A549 (cell line): Measurements from ENCODE around the gene PNRC2. TPM values are rescaled to one million over a fixed set of nuclear protein-coding genes. Genes with fewer than 3 reads are reported as not detected.
A peak's percentile ranks its signal among the peaks of the same experiment; 100 is the strongest.
"Not testable (repeated sequence)": the region's sequence is repeated elsewhere in the genome, so short reads cannot be mapped to it uniquely, and the experiment has no call there.

Source experiments
- ATAC-seq, 2 experiments: fragments of 200-7000 bp in 1 of 2; fragments of >200 bp in 1 of 2; cut with Nextera tagmentation in 1 of 2; cut with Tn5 transposase in 1 of 2; 3 replicates each; pipeline versions ENCODE4 v1.8.0 to v1.9.1; 2018 to 2020; ENCODE audit warnings: mild to moderate bottlenecking in 1 of 2, moderate library complexity in 1 of 2
- CTCF ChIA-PET: fragments of 300-600 bp; sonication (Branson Sonifier 250); formaldehyde crosslinking; extraction: SDS; loops from one replicate; lab custom pipeline; 2021; ENCODE audit warnings: antibody characterized with exemption, inconsistent platforms; lab: Yijun Ruan, JAX
- POLR2A ChIA-PET: fragments of 350-600 bp; formaldehyde crosslinking; extraction: SDS; loops from one replicate; lab custom pipeline; 2021; ENCODE audit warnings: antibody characterized with exemption, inconsistent platforms; lab: Yijun Ruan, JAX
- DNase-seq, 2 experiments: peaks; one replicate each; pipeline versions ENCODE4 v3.0.0 to v3.0.0-alpha.2; 2011 to 2016; ENCODE audit warnings: low read depth in 1 of 2, low spot score in 1 of 2
- FAIRE-seq: peaks from 2 replicates; lab custom pipeline; 2011; peaks lifted over from hg19 to GRCh38; lab: Jason Lieb, UNC
- H3K27ac ChIP-seq, 2 experiments: fragments of >200 bp; sonication (Bioruptor Twin); formaldehyde crosslinking; 3 replicates each; pipeline ENCODE4 v1.5.1; 2016 to 2017
- H3K4me1 ChIP-seq: fragments of >200 bp; sonication (Bioruptor Twin); formaldehyde crosslinking; 3 replicates; pipeline ENCODE4 v1.6.1; 2016
- H3K4me2 ChIP-seq: fragments of >200 bp; sonication (Bioruptor Twin); formaldehyde crosslinking; 3 replicates; pipeline ENCODE4 v1.6.1; 2016
- H3K4me3 ChIP-seq: fragments of >200 bp; sonication (Bioruptor Twin); formaldehyde crosslinking; 3 replicates; pipeline ENCODE4 v1.5.1; 2016
- H3K9me3 ChIP-seq: fragments of >200 bp; sonication (Bioruptor Twin); formaldehyde crosslinking; 3 replicates; pipeline ENCODE4 v1.6.1; 2016
- BHLHE40 ChIP-seq: IDR thresholded peaks from 2 replicates; pipeline ENCODE4 v1.6.1; 2012; ENCODE audit warnings: low read depth, low read length, inconsistent platforms
- CEBPB ChIP-seq, 2 experiments: fragments of >200 bp in 1 of 2; sonication (Bioruptor Twin) in 1 of 2; formaldehyde crosslinking in 1 of 2; IDR thresholded peaks; 2 replicates each; pipeline ENCODE4 v1.6.1; 2012 to 2016
- CHD4 ChIP-seq: fragments of 200-600 bp; sonication (generic); IDR thresholded peaks from 2 replicates; pipeline ENCODE4 v1.6.1; 2016; ENCODE audit warnings: antibody characterized with exemption, mild to moderate bottlenecking, borderline replicate concordance
- EHMT2 ChIP-seq: fragments of 200-600 bp; sonication (generic); IDR thresholded peaks from 2 replicates; pipeline ENCODE4 v1.6.1; 2016; ENCODE audit warnings: antibody characterized with exemption, low read depth, mild to moderate bottlenecking, moderate library complexity
- ELK1 ChIP-seq: fragments of 150-350 bp; IDR thresholded peaks from 2 replicates; pipeline ENCODE4 v1.6.1; 2014; ENCODE audit warnings: low read depth, mild to moderate bottlenecking, low read length
- EP300 ChIP-seq, 2 experiments: fragments of >200 bp; sonication (Bioruptor Twin); formaldehyde crosslinking; IDR thresholded peaks; 2 replicates in 1 of 2; 3 replicates in 1 of 2; pipeline ENCODE4 v1.6.1; 2016 to 2017
- GATA3 ChIP-seq: IDR thresholded peaks from 2 replicates; pipeline ENCODE4 v1.6.1; 2012; ENCODE audit warnings: borderline replicate concordance
- HEYL ChIP-seq: fragments of 250-450 bp; sonication (Bioruptor Pico); IDR thresholded peaks from 2 replicates; pipeline ENCODE4 v1.8.0; 2021; ENCODE audit warnings: mild to moderate bottlenecking, moderate library complexity
- MAFK ChIP-seq: fragments of 450-650 bp; IDR thresholded peaks from 2 replicates; pipeline ENCODE4 v1.6.1; 2014; ENCODE audit not compliant: partially characterized antibody
- NFE2L2 ChIP-seq: fragments of 150-350 bp; conservative IDR thresholded peaks from 2 replicates; pipeline ENCODE4 v1.6.1; 2014; ENCODE audit warnings: low read length
- NR3C1 ChIP-seq: fragments of >200 bp; sonication (Bioruptor Twin); formaldehyde crosslinking; IDR thresholded peaks from 3 replicates; pipeline ENCODE4 v1.6.1; 2017
- PHF8 ChIP-seq: fragments of 200-600 bp; sonication (generic); IDR thresholded peaks from 2 replicates; pipeline ENCODE4 v1.6.1; 2016; ENCODE audit warnings: low read depth, mild to moderate bottlenecking, antibody characterized with exemption, moderate library complexity, borderline replicate concordance
- RARB ChIP-seq: fragments of 250-450 bp; sonication (Bioruptor Pico); IDR thresholded peaks from 2 replicates; pipeline ENCODE4 v1.8.0; 2021; ENCODE audit warnings: mild to moderate bottlenecking, moderate library complexity
- RCOR1 ChIP-seq: fragments of 150-350 bp; IDR thresholded peaks from 2 replicates; pipeline ENCODE4 v1.6.1; 2014; ENCODE audit warnings: antibody characterized with exemption, low read length, low read depth
- SMC3 ChIP-seq: fragments of >200 bp; sonication (Bioruptor Twin); formaldehyde crosslinking; IDR thresholded peaks from 3 replicates; pipeline ENCODE4 v1.6.1; 2018; ENCODE audit warnings: inconsistent platforms
- WGBS: methylation state at CpG from one replicate; pipeline ENCODE4 v1.1.6; 2017; ENCODE audit errors: missing lambda C conversion rate; 5-methylcytosine and 5-hydroxymethylcytosine counted together
- polyA plus RNA-seq, 4 experiments: library from polyadenylated mRNA; depleted of rRNA in 3 of 4; stranded (reverse); fragments of >200 nt; fragmentation: RNase III in 1 of 4; extraction: RNeasy Plus Mini Kit Qiagen cat#74134 plus additional on column Dnase treatment in 1 of 4; gene quantifications; 2 replicates in 3 of 4; 3 replicates in 1 of 4; pipeline ENCODE4 v1.2.3, GENCODE V29; 2011 to 2017
- TF ChIP-seq, protein P1 (sequence below): fragments of >200 bp; sonication (Bioruptor Twin); formaldehyde crosslinking; IDR thresholded peaks from 2 replicates; pipeline ENCODE4 v1.6.1; 2016
- TF ChIP-seq, protein P2 (sequence below): fragments of >200 bp; sonication (Bioruptor Twin); formaldehyde crosslinking; IDR thresholded peaks from 3 replicates; pipeline ENCODE4 v1.6.1; 2016

The PNRC2 gene
- polyA plus RNA-seq, 2 of the 4 experiments (the other 2 are of a cell fraction): 36.1 to 106 TPM

DNA sequence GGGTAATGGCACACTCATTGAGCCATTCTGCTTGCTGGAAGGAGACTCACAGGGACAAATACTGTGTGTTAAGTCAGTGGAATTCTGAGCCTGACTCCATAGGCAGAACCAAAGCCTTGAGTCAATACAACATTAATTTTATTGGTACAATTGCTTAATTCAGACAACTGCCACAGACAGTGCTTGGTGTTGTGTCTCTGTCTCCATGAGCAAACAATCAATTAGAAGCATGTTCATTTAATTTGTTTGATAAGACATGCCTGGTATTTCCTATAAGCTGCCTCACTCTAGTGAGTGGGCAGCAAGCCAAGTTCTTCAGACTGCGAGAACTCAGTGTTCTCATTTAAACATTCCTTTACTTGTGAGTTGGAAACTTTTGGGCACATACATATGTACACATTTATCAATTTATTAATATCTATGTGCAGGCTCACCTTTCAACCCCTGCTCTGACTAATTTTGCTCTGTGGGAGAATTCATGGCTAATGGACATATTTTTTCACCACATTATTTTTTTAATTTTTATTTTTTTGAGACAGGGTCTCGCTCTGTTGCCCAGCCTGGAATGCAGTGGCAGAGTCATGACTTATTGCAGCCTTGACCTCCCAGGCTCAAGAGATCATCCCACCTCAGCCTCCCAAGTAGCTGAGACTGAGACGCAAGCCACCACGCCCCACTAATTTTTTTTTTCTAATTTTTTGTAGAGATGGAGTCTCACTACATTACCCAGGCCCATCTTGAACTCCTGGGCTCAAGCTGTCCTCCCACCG lies 25.0 kb downstream of the PNRC2 start:
- H3K4me1 ChIP-seq: peaks cover 26% of the 10 kb centered on the region
- H3K27ac ChIP-seq: peak overlapping the region; percentile 42 to 69; a peak in 4 of 6 replicates
- TF ChIP-seq GATA3 (no peak; the same call in 1 of the 2 replicates), MAFK (no peak), HEYL (no peak), EHMT2 (no peak), CEBPB (IDR thresholded peaks at IDR 0.05) (peak in 1 of 2 experiments; percentile 7; a peak in 1 of 4 replicates), EP300 (IDR thresholded peaks at IDR 0.05) (no peak), SMC3 (no peak), ELK1 (no peak)
- FAIRE-seq: no peak
- H3K4me2 ChIP-seq: peak overlapping the region; percentile 37; the same call in 2 of the 3 replicates
- DNase-seq: peak in 1 of 2 experiments; percentile 45
- POLR2A ChIA-PET: no interaction called here
- H3K4me3 ChIP-seq: no peak overlapping the region
- no peaks in the 10 kb centered on the region for H3K9me3 ChIP-seq
- CTCF ChIA-PET: interaction anchor here (0.6 kb wide), 1 partner anchor 44 kb away, joined by 4 read pairs; no protein-coding TSS in a partner anchor
- WGBS: 70% methylated on average over 5 of the region's 5 CpGs
- ATAC-seq: no peak

- H3K4me2 ChIP-seq, FAIRE-seq, H3K4me3 ChIP-seq, DNase-seq, H3K27ac ChIP-seq, POLR2A ChIA-PET, ATAC-seq, CTCF ChIA-PET, H3K9me3 ChIP-seq: not testable (repeated sequence)
- WGBS: 90% methylated on average over 6 of the region's 23 CpGs
- peaks cover 21% of the 10 kb centered on the region for H3K4me1 ChIP-seq
Measured at GRCh38 chr1:23987038-23987437, 27.4 kb downstream of the PNRC2 start.

GRCh38 chr1:23989263-23989662 lies 29.6 kb downstream of the PNRC2 start:
- Histone ChIP-seq H3K4me3 (no peak overlapping the region), H3K27ac (no peak overlapping the region), H3K4me1 (peaks cover 10% of the 10 kb centered on the region), H3K4me2 (no peak overlapping the region), H3K9me3 (no peaks in the 10 kb centered on the region)
- FAIRE-seq: no peak
- no peak for DNase-seq
- TF ChIP-seq, protein P1, sequence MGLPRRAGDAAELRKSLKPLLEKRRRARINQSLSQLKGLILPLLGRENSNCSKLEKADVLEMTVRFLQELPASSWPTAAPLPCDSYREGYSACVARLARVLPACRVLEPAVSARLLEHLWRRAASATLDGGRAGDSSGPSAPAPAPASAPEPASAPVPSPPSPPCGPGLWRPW: no peak
- CTCF ChIA-PET: interaction anchor here (0.6 to 0.7 kb wide), 2 partner anchors 9 to 1315 kb away, joined by 3 read pairs; partner anchors contain the start of gene SRSF10
- 81% methylated on average over 3 of the region's 3 CpGs for WGBS
- no peak for ATAC-seq
- POLR2A ChIA-PET: no interaction called here

- DNase-seq, H3K4me2 ChIP-seq, H3K27ac ChIP-seq, H3K9me3 ChIP-seq, FAIRE-seq, H3K4me1 ChIP-seq, POLR2A ChIA-PET, ATAC-seq, H3K4me3 ChIP-seq, CTCF ChIA-PET: not testable (repeated sequence)
- WGBS: 88% methylated on average over 13 of the region's 13 CpGs
Measured at GRCh38 chr1:23992011-23992410, 32.4 kb downstream of the PNRC2 start.

- no peak overlapping the region for H3K4me2 ChIP-seq
- no peaks in the 10 kb centered on the region for H3K9me3 ChIP-seq
- TF ChIP-seq MAFK: no peak
- TF ChIP-seq RARB (CRISPR knock-in tag): no peak
- TF ChIP-seq BHLHE40: no peak
- TF ChIP-seq RCOR1: no peak
- no peak for TF ChIP-seq NFE2L2
- TF ChIP-seq CHD4: no peak
- TF ChIP-seq NR3C1: no peak
- TF ChIP-seq PHF8: no peak
- TF ChIP-seq, protein P2, sequence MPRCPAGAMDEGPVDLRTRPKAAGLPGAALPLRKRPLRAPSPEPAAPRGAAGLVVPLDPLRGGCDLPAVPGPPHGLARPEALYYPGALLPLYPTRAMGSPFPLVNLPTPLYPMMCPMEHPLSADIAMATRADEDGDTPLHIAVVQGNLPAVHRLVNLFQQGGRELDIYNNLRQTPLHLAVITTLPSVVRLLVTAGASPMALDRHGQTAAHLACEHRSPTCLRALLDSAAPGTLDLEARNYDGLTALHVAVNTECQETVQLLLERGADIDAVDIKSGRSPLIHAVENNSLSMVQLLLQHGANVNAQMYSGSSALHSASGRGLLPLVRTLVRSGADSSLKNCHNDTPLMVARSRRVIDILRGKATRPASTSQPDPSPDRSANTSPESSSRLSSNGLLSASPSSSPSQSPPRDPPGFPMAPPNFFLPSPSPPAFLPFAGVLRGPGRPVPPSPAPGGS: no peak
- no peak for TF ChIP-seq SMC3
- TF ChIP-seq EP300 (IDR thresholded peaks at IDR 0.05): no peak
- TF ChIP-seq, all 56 proteins: peak for 0
- DNase-seq: no peak
- H3K4me1 ChIP-seq: peaks cover 11% of the 10 kb centered on the region
- FAIRE-seq: no peak
- H3K27ac ChIP-seq: peak overlapping the region in 1 of 2 experiments; percentile 8; a peak in 1 of 6 replicates
- ChIA-PET POLR2A (no interaction called here), CTCF (interaction anchor here (1.3 kb wide), 1 partner anchor 33 kb away, joined by 4 read pairs; no protein-coding TSS in a partner anchor)
- 79% methylated on average over 9 of the region's 13 CpGs for WGBS
- ATAC-seq: no peak
- H3K4me3 ChIP-seq: no peak overlapping the region
Measured at GRCh38 chr1:23995431-23995837, 35.8 kb downstream of the PNRC2 start.
